Testis (tissue), 2 donors: Measurements from ENCODE around the gene ST6GAL1.

Source experiments
- CTCF ChIP-seq, 3 experiments: fragments of 450-650 bp in 2 of 3; fragments of 200-600 bp in 1 of 3; sonication (generic) in 1 of 3; IDR thresholded peaks; one replicate each; pipeline ENCODE4 v1.5.1; 2016 to 2019; ENCODE audit warnings: antibody characterized with exemption in 3 of 3, mild to moderate bottlenecking in 2 of 3, moderate library complexity in 1 of 3
- POLR2A ChIP-seq: fragments of 450-650 bp; IDR thresholded peaks from one replicate; pipeline ENCODE4 v1.6.1; 2017; ENCODE audit warnings: antibody characterized with exemption, mild to moderate bottlenecking, moderate library complexity

DNA sequence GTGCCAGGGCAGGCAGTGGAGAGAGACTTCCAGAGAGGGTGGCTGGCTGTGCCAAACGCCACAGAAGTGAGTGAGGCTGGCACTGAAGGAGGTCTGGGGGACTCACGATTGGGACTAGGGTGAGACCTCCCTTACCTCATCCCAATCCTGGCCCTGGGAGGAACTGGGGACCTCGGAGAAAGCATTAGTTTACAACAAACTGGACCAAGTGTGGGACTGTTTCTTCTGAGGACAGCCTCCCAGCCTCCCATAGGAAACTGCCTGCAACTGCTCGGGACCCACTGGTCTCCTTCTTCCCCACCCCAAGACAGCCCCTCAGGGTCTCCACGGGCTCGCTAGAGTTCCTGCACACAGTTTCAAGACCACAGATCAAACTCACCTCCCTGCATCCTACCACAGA, 45.4 kb downstream of the ST6GAL1 start:
- no peak for TF ChIP-seq CTCF (IDR thresholded peaks at IDR 0.05)
- TF ChIP-seq POLR2A, result no peak
